ENCODE data around the gene TCF7L2.

Gene TCF7L2

DNA sequence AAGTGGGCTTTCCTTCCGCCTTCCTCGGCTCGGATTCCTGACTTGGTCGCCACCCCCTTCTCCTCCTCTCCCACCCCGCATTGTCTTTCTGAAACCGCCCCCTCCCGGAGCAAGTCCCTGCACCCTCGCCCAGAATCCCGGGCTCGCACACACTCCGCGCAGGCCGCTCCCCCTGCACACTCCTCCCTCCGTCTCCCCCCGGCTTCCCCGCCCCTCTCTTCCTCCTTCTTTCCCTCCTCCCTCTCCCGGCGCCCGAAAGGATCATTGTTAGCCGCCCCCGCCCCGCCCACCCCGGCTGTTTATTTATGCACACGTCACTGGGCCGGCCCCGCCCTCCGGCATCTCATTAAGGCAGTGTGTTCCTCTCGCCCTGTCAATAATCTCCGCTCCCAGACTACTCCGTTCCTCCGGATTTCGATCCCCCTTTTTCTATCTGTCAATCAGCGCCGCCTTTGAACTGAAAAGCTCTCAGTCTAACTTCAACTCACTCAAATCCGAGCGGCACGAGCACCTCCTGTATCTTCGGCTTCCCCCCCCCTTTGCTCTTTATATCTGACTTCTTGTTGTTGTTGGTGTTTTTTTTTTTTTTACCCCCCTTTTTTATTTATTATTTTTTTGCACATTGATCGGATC, at the start of gene TCF7L2:
TSS of gene TCF7L2 (plus strand) at position 373 of the 633 bp plus-strand sequence. CDS start 510 bp downstream, outside the sequence.
- DNase-seq (ENCODE audit: low read depth in 2 of 2) = peak; percentile 96 to 97

DNA sequence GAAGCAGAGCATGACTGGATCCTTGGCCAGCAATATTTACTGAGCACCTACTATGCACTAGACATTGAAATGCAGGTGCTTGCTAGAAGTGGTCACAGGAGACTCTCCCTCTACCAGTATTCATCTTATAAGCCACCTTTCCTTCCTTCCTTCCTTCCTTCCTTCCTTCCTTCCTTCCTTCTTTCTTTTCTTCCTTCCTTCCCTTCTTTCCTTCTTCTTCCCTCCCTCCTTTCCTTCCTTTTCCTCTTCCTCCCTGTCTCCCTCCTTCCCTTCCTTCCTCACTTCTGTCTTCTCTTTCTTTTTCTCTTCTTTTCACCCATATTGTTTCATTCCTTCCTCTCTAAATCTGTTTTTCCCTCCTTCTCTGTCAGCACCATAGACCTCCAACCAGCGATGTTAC, 47.3 kb upstream of the TCF7L2 start:
- no peak for DNase-seq (ENCODE audit: low read depth in 2 of 2)

DNA sequence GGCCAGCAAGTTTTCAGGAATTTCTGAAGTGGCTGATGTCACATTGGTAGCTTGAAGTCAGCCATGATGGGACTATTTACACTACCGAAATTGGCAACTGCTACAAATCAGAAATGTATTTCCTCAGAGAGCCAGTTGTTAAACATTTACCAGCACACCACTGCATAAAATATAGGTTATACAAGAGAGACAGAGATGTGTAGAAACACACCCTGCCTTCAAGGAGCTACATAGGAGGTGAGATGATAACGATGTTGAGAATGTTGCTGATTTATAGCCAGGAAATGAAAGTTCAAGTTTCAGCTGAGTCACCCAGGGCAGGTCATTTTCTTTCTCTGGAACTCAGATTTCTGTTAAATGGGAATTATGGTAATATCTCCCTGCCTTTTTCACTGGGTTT, 46.0 kb upstream of the TCF7L2 start:
- no peak for DNase-seq (ENCODE audit: low read depth in 2 of 2)

GRCh38 chr10:112906945-112907344, 43.1 kb upstream of the TCF7L2 start:
- DNase-seq (ENCODE audit: low read depth in 2 of 2) = no peak

DNA sequence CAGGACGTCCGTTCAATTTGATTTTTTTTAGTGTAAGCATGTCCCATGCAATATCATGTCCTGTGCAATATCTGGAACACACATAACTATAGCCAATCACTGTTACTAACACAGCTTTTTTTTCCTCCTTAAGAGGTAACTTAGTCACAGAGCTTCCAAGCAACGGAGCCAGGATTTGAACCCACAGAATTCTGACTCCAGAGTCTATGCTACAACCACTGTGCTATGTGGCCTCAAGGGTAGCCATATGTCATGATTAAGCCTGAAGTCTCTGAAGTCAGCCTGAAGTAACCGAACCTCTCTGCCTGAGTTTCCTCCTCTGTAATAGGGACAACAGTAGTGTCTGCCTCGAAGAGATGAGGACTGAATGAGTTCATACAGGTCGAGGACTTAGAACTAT, 42.2 kb upstream of the TCF7L2 start:
- no peak for DNase-seq (ENCODE audit: low read depth in 2 of 2)

GRCh38 chr10:112911206-112911605, 38.8 kb upstream of the TCF7L2 start:
- no peak for DNase-seq (ENCODE audit: low read depth in 2 of 2)

- no peak for DNase-seq (ENCODE audit: low read depth in 2 of 2)
These were observed 37.6 kb upstream of the TCF7L2 start for GRCh38 chr10:112912410-112912928.

- DNase-seq (ENCODE audit: low read depth in 2 of 2) = no peak
These were observed 36.8 kb upstream of the TCF7L2 start for GRCh38 chr10:112913255-112913654.

GRCh38 chr10:112913661-112914287, 36.3 kb upstream of the TCF7L2 start:
- DNase-seq (ENCODE audit: low read depth in 2 of 2) = no peak

DNA sequence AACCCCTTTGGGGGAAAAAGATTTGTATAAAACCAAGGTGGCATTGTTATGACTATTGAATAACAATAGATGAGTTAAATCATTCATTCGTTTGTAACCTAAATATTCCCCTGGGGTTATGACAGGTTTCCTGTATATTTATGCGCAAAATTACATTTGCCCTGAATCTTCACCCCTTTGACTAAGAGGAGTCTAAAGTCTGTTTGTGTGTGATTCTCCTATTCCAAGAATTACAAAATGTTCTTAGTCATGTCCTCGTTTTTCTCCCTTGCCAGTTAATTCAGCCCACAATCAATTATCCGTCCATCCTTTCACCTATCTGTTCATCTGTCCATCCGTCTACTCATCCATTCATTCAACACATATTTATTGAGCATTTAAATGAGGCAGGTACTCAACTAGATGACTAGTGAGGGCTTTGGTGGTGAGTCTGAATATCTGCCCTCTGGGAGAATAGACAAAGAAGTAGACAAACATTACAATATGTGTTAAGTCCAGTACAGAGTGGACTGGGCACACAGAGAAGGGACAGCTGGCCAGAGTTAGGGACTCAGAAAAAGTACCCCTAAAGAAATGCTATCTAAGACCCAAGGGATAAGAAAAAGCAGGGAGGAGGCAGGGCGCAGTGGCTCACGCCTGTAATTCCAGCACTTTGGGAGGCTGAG, 35.6 kb upstream of the TCF7L2 start:
- no peak for DNase-seq (ENCODE audit: low read depth in 2 of 2)

DNA sequence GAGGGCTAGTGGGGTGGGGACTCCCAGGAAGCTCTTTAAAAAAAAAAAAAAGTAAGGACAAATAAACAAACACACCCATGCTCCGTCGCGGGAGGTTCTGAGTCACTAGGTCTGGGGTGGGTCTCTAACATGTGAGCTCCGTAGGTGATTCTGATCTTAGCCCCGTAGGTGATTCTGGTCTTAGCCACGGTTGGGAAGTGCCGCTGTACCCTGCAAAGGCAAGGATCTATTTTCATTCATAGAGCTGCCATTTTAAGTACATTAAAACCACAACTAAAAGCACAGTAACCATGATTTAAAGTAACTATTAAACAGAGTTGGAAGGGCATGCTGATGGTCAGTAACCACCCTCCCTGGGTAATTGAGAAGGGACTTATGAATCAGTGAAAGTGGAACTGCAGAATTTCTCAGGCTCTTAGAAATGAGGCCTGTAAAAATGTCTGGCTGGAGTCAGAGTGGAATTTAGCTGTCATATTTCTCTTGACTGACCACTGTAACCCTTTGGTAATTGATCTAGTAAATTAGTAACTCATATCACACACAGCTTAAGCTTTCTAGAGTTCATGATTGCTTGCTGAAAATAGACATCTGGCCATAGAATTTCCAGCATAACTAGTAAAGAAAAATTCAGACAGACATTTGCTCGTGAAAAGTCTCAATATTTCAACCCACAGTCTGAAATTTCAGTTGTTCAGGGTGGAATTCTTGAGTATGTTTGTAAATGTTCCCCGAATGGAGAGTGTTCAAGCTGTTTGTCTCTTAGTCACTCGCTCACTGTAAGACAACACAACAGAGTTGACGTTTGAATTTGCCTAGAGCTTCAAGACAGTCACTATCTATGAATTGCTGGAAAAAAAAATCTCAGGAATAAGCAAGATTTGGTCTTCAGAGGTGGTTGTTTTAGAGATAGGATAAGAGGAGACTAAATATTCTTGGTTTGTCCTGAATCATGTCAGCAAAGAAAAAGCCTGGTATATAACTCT, 34.2 kb upstream of the TCF7L2 start:
- DNase-seq (ENCODE audit: low read depth in 2 of 2) = no peak

DNA sequence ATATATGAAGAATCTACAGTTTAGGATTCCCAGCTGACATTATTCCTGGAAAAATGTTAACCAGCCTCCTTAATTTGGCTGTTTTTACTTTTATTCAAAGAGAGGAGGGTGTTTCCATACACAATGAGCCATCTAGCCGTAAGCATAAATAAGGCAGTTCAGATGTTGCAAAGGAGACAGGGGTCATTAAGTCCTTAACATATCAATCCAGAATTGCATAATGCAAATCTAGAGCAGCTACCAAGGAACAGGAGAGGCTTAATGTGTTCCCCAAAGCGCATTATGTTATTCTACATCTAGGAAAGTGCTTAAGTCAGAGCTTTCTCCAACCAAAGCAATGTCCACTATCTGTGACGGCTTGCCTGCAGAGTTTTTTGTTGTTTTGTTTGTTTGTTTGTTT, 32.4 kb upstream of the TCF7L2 start:
- no peak for DNase-seq (ENCODE audit: low read depth in 2 of 2)

GRCh38 chr10:112918771-112919170, 31.3 kb upstream of the TCF7L2 start:
- DNase-seq (ENCODE audit: low read depth in 2 of 2) = no peak

- peak in 1 of 2 experiments; percentile 27 for DNase-seq (ENCODE audit: low read depth in 2 of 2)
These were observed 30.3 kb upstream of the TCF7L2 start for GRCh38 chr10:112919721-112920120.

DNA sequence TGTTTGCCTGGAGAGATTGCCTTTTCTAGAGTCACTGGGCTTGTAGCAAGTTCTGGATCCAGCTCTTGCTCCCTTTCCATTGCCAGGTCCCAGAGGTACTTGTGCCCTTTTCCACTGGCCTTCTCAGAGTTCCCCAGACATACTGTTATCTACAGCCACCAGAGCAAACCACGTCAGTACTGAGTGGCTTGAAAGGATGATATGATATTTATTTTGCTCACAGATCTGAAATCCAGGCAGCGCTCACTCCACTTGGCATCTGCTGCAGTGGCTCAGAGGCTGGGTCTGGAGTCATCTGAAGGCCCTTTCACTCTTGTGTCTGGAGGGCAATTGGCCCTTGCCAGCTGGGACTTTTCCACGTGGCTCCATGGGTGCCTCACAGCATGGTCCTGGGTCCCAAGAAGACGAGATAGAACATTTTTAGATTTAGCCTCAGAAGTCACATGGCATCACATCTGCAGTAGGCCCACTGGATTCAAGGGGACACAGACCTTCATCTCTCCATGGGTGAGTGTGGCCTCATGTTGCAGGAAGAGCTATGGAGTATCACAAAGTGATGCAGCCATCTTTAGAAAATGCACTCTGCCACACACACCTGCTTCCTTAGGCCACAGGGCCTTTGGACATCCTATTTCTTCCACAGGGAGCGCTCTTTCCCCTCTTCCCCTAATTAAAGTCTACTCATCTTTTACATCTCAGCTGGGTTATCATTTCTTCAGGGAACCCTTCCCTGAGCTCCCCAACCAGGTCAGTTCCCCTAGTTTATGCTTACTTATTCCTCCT, 22.9 kb upstream of the TCF7L2 start:
- no peak for DNase-seq (ENCODE audit: low read depth in 2 of 2)

DNA sequence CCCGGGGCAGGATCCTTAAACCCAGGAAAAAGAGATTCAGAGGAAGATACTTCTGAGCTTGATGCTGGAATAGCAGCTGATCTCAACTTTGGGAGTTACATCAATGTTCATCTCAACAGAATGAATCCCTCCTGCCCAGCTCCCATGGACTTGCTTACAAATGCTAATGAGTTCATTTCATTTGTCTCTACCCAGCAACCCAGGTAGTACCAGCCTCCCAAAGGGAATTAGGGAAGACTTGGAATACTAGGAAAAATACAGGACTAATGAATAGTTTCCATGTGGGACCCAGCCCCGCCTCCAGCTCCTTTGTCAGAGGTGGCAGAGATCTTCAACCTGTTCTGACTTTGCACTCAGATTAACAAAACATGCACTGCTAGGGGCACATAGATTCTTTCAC, 22.1 kb upstream of the TCF7L2 start:
- DNase-seq (ENCODE audit: low read depth in 2 of 2) = no peak

DNA sequence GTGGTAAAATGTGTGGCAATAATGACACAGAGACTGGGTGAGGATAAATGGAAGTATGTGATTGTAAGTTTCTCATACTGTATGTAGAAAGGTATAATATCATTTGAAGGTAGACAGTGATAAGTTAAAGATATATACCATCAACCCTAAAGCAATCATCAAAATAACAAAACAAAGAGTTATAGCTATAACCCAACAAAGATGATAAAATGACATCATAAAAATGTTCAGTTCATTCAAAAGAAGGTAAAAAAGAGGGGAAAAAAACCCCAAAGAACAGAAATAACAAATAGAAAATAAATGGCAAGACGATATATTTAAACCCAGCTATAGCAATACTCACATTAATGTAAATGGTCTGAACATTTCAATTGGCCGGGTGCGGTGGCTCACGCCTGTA, 17.4 kb upstream of the TCF7L2 start:
- no peak for DNase-seq (ENCODE audit: low read depth in 2 of 2)

- no peak for DNase-seq (ENCODE audit: low read depth in 2 of 2)
These were observed 15.9 kb upstream of the TCF7L2 start for GRCh38 chr10:112934193-112934592.

- no peak for DNase-seq (ENCODE audit: low read depth in 2 of 2)
These were observed 11.1 kb upstream of the TCF7L2 start for GRCh38 chr10:112938808-112939482.

DNA sequence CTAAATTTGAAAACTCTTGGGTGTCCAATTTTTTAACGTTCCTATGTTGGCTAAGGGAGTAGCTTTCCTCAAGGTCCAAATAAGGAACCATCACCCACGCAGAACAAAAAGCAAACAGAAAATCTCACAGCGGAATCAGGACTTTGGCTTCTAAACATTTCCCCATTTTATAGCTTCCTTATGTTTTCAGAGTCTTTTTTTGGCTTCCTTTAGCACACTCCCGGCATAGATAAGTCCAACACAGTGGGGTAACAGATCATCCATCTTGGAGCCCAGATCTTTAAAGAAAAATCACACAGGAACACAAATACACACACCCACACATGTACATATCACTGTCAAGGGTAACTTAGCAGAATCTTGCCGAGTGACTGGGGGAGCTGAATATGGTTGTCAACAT, 4.2 kb upstream of the TCF7L2 start:
- DNase-seq (ENCODE audit: low read depth in 2 of 2) = no peak

Data from fibroblast of skin of left biceps (primary cell).